HepG2 (cell line): Measurements from ENCODE around the gene ZBTB48. TPM values are rescaled to one million over a fixed set of nuclear protein-coding genes. Genes with fewer than 3 reads are reported as not detected.

Experiments
- GATAD1 ChIP-seq: IDR thresholded peaks from 2 replicates; pipeline ENCODE4 v1.6.1; 2016; ENCODE audit warnings: missing genetic modification reagents, missing compliant biosample characterization
- HDAC1 ChIP-seq: sonication (generic); formaldehyde crosslinking; IDR thresholded peaks from 2 replicates; pipeline ENCODE4 v1.5.1; 2020; ENCODE audit warnings: mild to moderate bottlenecking, missing genetic modification reagents
- KLF15 ChIP-seq: sonication (generic); formaldehyde crosslinking; IDR thresholded peaks from 2 replicates; pipeline ENCODE4 v1.8.1; 2023; ENCODE audit warnings: borderline replicate concordance, mild to moderate bottlenecking, inconsistent platforms, missing genetic modification reagents, mixed read lengths
- MAFG ChIP-seq: sonication (generic); formaldehyde crosslinking; IDR thresholded peaks from 2 replicates; pipeline ENCODE4 v1.5.1; 2020; ENCODE audit warnings: mild to moderate bottlenecking, missing genetic modification reagents
- XBP1 ChIP-seq: sonication (generic); formaldehyde crosslinking; IDR thresholded peaks from 2 replicates; pipeline ENCODE4 v1.5.0; 2020; ENCODE audit warnings: missing genetic modification reagents
- ZZZ3 ChIP-seq: sonication (generic); formaldehyde crosslinking; IDR thresholded peaks from 2 replicates; pipeline ENCODE4 v1.4.0; 2020; ENCODE audit warnings: missing genetic modification reagents, mild to moderate bottlenecking, borderline replicate concordance
- polyA plus RNA-seq, 8 experiments: library from polyadenylated mRNA; depleted of rRNA in 3 of 8; stranded (reverse) in 7 of 8; unstranded in 1 of 8; fragments of >200 nt; fragmentation: Illumina TruSeq in 4 of 8; extraction: Trizol in 4 of 8; gene quantifications; 2 replicates each; pipeline versions ENCODE4 v1.2.1 to v1.2.3, GENCODE V29; 2011 to 2016; ENCODE audit warnings: low read depth in 4 of 8, missing spikeins in 1 of 8, mixed read lengths in 1 of 8; ENCODE audit not compliant: insufficient read depth in 1 of 8
- total RNA-seq, 5 experiments: library from RNA; depleted of rRNA; stranded (reverse); fragments of >200 nt; fragmentation: Illumina TruSeq; extraction: Trizol; gene quantifications; 2 replicates each; pipeline ENCODE4 v1.2.3, GENCODE V29; 2016; ENCODE audit warnings: low read depth in 1 of 5
- TF ChIP-seq, protein P1 (sequence below): IDR thresholded peaks from 2 replicates; pipeline ENCODE4 v1.6.1; 2016; ENCODE audit warnings: control low read depth
- TF ChIP-seq, protein P2 (sequence below): sonication (generic); formaldehyde crosslinking; IDR thresholded peaks from 2 replicates; pipeline ENCODE4 v1.4.0; 2020; ENCODE audit warnings: missing genetic modification reagents, borderline replicate concordance
- TF ChIP-seq, protein P3 (sequence below): sonication (generic); formaldehyde crosslinking; IDR thresholded peaks from 2 replicates; pipeline ENCODE4 v1.4.0; 2020; ENCODE audit warnings: mild to moderate bottlenecking, missing genetic modification reagents
- TF ChIP-seq, protein P4 (sequence below): sonication (generic); formaldehyde crosslinking; IDR thresholded peaks from 2 replicates; pipeline ENCODE4 v1.5.0; 2020; ENCODE audit warnings: missing genetic modification reagents
- TF ChIP-seq, protein P5 (sequence below): sonication (generic); formaldehyde crosslinking; IDR thresholded peaks from 2 replicates; pipeline ENCODE4 v1.4.0; 2020; ENCODE audit warnings: low read depth, missing genetic modification reagents
- TF ChIP-seq, protein P6 (sequence below): sonication (generic); formaldehyde crosslinking; IDR thresholded peaks from 2 replicates; pipeline ENCODE4 v1.4.0; 2020; ENCODE audit warnings: missing genetic modification reagents, mild to moderate bottlenecking, borderline replicate concordance

The ZBTB48 gene
- total and polyA plus RNA-seq, 2 of the 13 experiments (the other 11 are each of a cell fraction or from before 2014, with no cell fraction given) = 13.0 to 17.1 TPM

DNA sequence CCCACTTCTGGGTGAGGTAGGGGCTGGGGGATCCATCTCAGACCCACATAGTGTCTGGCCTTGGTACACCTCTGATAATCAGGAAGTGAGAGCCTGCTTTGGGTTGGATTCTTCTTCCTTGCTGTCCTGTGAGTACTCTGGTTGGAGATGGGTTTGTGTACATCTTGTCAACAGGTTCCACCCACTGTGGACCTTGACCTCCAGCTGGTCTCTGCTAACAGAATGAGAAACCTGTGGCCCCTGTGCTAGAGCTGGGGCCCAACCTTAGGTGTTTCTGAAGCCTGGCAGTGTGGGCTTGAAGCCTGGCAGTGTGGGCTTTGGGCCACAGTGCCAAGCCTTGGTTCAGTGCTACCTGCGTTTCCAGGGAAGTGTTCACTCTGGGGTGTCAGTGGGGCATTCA, 2.6 kb downstream of the ZBTB48 start (continued):
- TF ChIP-seq, protein P1, sequence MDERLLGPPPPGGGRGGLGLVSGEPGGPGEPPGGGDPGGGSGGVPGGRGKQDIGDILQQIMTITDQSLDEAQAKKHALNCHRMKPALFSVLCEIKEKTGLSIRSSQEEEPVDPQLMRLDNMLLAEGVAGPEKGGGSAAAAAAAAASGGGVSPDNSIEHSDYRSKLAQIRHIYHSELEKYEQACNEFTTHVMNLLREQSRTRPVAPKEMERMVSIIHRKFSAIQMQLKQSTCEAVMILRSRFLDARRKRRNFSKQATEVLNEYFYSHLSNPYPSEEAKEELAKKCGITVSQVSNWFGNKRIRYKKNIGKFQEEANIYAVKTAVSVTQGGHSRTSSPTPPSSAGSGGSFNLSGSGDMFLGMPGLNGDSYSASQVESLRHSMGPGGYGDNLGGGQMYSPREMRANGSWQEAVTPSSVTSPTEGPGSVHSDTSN = no peak
- no peak for TF ChIP-seq XBP1
- no peak for TF ChIP-seq ZZZ3 (CRISPR knock-in tag)
- TF ChIP-seq MAFG = no peak
- TF ChIP-seq, protein P2, sequence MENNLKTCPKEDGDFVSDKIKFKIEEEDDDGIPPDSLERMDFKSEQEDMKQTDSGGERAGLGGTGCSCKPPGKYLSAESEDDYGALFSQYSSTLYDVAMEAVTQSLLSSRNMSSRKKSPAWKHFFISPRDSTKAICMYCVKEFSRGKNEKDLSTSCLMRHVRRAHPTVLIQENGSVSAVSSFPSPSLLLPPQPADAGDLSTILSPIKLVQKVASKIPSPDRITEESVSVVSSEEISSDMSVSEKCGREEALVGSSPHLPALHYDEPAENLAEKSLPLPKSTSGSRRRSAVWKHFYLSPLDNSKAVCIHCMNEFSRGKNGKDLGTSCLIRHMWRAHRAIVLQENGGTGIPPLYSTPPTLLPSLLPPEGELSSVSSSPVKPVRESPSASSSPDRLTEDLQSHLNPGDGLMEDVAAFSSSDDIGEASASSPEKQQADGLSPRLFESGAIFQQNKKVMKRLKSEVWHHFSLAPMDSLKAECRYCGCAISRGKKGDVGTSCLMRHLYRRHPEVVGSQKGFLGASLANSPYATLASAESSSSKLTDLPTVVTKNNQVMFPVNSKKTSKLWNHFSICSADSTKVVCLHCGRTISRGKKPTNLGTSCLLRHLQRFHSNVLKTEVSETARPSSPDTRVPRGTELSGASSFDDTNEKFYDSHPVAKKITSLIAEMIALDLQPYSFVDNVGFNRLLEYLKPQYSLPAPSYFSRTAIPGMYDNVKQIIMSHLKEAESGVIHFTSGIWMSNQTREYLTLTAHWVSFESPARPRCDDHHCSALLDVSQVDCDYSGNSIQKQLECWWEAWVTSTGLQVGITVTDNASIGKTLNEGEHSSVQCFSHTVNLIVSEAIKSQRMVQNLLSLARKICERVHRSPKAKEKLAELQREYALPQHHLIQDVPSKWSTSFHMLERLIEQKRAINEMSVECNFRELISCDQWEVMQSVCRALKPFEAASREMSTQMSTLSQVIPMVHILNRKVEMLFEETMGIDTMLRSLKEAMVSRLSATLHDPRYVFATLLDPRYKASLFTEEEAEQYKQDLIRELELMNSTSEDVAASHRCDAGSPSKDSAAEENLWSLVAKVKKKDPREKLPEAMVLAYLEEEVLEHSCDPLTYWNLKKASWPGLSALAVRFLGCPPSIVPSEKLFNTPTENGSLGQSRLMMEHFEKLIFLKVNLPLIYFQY (CRISPR knock-in tag) = peak; percentile 80; the same call in 1 of the 2 replicates
- TF ChIP-seq, protein P3, sequence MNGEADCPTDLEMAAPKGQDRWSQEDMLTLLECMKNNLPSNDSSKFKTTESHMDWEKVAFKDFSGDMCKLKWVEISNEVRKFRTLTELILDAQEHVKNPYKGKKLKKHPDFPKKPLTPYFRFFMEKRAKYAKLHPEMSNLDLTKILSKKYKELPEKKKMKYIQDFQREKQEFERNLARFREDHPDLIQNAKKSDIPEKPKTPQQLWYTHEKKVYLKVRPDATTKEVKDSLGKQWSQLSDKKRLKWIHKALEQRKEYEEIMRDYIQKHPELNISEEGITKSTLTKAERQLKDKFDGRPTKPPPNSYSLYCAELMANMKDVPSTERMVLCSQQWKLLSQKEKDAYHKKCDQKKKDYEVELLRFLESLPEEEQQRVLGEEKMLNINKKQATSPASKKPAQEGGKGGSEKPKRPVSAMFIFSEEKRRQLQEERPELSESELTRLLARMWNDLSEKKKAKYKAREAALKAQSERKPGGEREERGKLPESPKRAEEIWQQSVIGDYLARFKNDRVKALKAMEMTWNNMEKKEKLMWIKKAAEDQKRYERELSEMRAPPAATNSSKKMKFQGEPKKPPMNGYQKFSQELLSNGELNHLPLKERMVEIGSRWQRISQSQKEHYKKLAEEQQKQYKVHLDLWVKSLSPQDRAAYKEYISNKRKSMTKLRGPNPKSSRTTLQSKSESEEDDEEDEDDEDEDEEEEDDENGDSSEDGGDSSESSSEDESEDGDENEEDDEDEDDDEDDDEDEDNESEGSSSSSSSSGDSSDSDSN (CRISPR knock-in tag) = peak; percentile 55
- TF ChIP-seq, protein P4, sequence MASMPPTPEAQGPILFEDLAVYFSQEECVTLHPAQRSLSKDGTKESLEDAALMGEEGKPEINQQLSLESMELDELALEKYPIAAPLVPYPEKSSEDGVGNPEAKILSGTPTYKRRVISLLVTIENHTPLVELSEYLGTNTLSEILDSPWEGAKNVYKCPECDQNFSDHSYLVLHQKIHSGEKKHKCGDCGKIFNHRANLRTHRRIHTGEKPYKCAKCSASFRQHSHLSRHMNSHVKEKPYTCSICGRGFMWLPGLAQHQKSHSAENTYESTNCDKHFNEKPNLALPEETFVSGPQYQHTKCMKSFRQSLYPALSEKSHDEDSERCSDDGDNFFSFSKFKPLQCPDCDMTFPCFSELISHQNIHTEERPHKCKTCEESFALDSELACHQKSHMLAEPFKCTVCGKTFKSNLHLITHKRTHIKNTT (CRISPR knock-in tag) = no peak
- peak; percentile 76; the same call in 1 of the 2 replicates for TF ChIP-seq GATAD1
- TF ChIP-seq, protein P5, sequence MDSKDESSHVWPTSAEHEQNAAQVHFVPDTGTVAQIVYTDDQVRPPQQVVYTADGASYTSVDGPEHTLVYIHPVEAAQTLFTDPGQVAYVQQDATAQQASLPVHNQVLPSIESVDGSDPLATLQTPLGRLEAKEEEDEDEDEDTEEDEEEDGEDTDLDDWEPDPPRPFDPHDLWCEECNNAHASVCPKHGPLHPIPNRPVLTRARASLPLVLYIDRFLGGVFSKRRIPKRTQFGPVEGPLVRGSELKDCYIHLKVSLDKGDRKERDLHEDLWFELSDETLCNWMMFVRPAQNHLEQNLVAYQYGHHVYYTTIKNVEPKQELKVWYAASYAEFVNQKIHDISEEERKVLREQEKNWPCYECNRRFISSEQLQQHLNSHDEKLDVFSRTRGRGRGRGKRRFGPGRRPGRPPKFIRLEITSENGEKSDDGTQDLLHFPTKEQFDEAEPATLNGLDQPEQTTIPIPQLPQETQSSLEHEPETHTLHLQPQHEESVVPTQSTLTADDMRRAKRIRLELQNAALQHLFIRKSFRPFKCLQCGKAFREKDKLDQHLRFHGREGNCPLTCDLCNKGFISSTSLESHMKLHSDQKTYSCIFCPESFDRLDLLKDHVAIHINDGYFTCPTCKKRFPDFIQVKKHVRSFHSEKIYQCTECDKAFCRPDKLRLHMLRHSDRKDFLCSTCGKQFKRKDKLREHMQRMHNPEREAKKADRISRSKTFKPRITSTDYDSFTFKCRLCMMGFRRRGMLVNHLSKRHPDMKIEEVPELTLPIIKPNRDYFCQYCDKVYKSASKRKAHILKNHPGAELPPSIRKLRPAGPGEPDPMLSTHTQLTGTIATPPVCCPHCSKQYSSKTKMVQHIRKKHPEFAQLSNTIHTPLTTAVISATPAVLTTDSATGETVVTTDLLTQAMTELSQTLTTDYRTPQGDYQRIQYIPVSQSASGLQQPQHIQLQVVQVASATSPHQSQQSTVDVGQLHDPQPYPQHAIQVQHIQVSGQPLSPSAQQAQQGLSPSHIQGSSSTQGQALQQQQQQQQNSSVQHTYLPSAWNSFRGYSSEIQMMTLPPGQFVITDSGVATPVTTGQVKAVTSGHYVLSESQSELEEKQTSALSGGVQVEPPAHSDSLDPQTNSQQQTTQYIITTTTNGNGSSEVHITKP (CRISPR knock-in tag) = peak; percentile 60; the same call in 1 of the 2 replicates
- TF ChIP-seq, protein P6, sequence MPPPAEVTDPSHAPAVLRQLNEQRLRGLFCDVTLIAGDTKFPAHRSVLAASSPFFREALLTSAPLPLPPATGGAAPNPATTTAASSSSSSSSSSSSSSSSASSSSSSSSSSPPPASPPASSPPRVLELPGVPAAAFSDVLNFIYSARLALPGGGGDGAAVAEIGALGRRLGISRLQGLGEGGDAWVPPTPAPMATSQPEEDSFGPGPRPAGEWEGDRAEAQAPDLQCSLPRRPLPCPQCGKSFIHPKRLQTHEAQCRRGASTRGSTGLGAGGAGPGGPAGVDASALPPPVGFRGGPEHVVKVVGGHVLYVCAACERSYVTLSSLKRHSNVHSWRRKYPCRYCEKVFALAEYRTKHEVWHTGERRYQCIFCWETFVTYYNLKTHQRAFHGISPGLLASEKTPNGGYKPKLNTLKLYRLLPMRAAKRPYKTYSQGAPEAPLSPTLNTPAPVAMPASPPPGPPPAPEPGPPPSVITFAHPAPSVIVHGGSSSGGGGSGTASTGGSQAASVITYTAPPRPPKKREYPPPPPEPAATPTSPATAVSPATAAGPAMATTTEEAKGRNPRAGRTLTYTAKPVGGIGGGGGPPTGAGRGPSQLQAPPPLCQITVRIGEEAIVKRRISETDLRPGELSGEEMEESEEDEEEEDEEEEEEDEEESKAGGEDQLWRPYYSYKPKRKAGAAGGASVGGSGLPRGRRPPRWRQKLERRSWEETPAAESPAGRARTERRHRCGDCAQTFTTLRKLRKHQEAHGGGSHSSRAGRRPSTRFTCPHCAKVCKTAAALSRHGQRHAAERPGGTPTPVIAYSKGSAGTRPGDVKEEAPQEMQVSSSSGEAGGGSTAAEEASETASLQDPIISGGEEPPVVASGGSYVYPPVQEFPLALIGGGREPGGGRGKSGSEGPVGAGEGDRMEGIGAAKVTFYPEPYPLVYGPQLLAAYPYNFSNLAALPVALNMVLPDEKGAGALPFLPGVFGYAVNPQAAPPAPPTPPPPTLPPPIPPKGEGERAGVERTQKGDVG (CRISPR knock-in tag) = no peak
- peak; percentile 96 for TF ChIP-seq HDAC1 (CRISPR knock-in tag)
- no peak for TF ChIP-seq KLF15
